GM11168 (cell line): ENCODE measurements around the gene CDC26.
"Not testable (repeated sequence)": the region's sequence is repeated elsewhere in the genome, so short reads cannot be mapped to it uniquely, and the experiment has no call there.

Experiments used
- in situ Hi-C: fragments of 300-500 bp; cut with MboI; formaldehyde crosslinking; loops from one replicate; pipeline ENCODE4 v1.12.0; 2022; ENCODE audit warnings: low sequenced_read_pairs; ENCODE audit not compliant: unreplicated experiment

The CDC26 gene

GRCh38 chr9:113246928-113247327 is 28.4 kb downstream of the CDC26 start:
- in situ Hi-C loops: no loop called here

GRCh38 chr9:113245894-113246293 is 29.5 kb downstream of the CDC26 start:
- in situ Hi-C loops: no loop called here

- in situ Hi-C loops: no loop called here
Observed at GRCh38 chr9:113244556-113244955, 30.8 kb downstream of the CDC26 start.

GRCh38 chr9:113241161-113241560 is 34.2 kb downstream of the CDC26 start:
- in situ Hi-C loops: no loop called here

GRCh38 chr9:113238859-113239232 is 36.5 kb downstream of the CDC26 start:
- in situ Hi-C loops: no loop called here

- in situ Hi-C loops: no loop called here
Observed at GRCh38 chr9:113238202-113238858, 37.0 kb downstream of the CDC26 start.

- in situ Hi-C loops: no loop called here
Observed at GRCh38 chr9:113237026-113237425, 38.3 kb downstream of the CDC26 start.

- in situ Hi-C loops: not testable (repeated sequence)
Observed at GRCh38 chr9:113235701-113236255, 39.6 kb downstream of the CDC26 start.

GRCh38 chr9:113231701-113232100 is 43.7 kb downstream of the CDC26 start:
- in situ Hi-C loops: no loop called here

GRCh38 chr9:113228130-113228665 is 47.2 kb downstream of the CDC26 start:
- in situ Hi-C loops: no loop called here

- in situ Hi-C loops: no loop called here
Observed at GRCh38 chr9:113227436-113227835, 47.9 kb downstream of the CDC26 start.

- in situ Hi-C loops: no loop called here
Observed at GRCh38 chr9:113223963-113224362, 51.4 kb downstream of the CDC26 start.

GRCh38 chr9:113222482-113222841 is 52.9 kb downstream of the CDC26 start:
- in situ Hi-C loops: no loop called here

- in situ Hi-C loops: no loop called here
Observed at GRCh38 chr9:113221800-113222481, 53.4 kb downstream of the CDC26 start.

GRCh38 chr9:113221003-113221799 is 54.2 kb downstream of the CDC26 start, which contains the start of the genes FKBP15 and SLC31A1:
Gene FKBP15 (minus strand): TSS chr9:113221277. CDS start chr9:113221243, 34 bp downstream.
Gene SLC31A1 (plus strand): TSS chr9:113221544. CDS start chr9:113256149, 34,605 bp downstream.
- in situ Hi-C loops: no loop called here

- in situ Hi-C loops: no loop called here
Observed at GRCh38 chr9:113220467-113221002, 54.8 kb downstream of the CDC26 start.

- in situ Hi-C loops: no loop called here
Observed at GRCh38 chr9:113219969-113220368, 55.4 kb downstream of the CDC26 start.

- in situ Hi-C loops: no loop called here
Observed at GRCh38 chr9:113219186-113219936, 56.0 kb downstream of the CDC26 start.
